Lower leg skin (tissue), 3 donors: Measurements from ENCODE around the gene SCG5.

ENCODE experiments used
- CTCF ChIP-seq, 3 donors: fragments of 450-650 bp; IDR thresholded peaks; one replicate each; pipeline ENCODE4 v1.5.1; 2016; ENCODE audit warnings: antibody characterized with exemption in 3 of 3, mild to moderate bottlenecking in 3 of 3, moderate library complexity in 2 of 3
- POLR2A ChIP-seq, 2 donors: fragments of 450-650 bp; IDR thresholded peaks; one replicate each; pipeline ENCODE4 v1.6.1; 2016 to 2017; ENCODE audit warnings: antibody characterized with exemption in 2 of 2, mild to moderate bottlenecking in 1 of 2, moderate library complexity in 1 of 2

GRCh38 chr15:32643907-32644445 lies 2.5 kb downstream of the SCG5 start:
- TF ChIP-seq CTCF (IDR thresholded peaks at IDR 0.05) (no peak), POLR2A (IDR thresholded peaks at IDR 0.05) (no peak)
